Fibroblast of gingiva (primary cell): ENCODE data around the gene ULK3.

Experiments used
- DNase-seq: peaks from one replicate; pipeline ENCODE4 v3.0.0-alpha.2; 2011; ENCODE audit warnings: low read depth

The ULK3 gene

DNA sequence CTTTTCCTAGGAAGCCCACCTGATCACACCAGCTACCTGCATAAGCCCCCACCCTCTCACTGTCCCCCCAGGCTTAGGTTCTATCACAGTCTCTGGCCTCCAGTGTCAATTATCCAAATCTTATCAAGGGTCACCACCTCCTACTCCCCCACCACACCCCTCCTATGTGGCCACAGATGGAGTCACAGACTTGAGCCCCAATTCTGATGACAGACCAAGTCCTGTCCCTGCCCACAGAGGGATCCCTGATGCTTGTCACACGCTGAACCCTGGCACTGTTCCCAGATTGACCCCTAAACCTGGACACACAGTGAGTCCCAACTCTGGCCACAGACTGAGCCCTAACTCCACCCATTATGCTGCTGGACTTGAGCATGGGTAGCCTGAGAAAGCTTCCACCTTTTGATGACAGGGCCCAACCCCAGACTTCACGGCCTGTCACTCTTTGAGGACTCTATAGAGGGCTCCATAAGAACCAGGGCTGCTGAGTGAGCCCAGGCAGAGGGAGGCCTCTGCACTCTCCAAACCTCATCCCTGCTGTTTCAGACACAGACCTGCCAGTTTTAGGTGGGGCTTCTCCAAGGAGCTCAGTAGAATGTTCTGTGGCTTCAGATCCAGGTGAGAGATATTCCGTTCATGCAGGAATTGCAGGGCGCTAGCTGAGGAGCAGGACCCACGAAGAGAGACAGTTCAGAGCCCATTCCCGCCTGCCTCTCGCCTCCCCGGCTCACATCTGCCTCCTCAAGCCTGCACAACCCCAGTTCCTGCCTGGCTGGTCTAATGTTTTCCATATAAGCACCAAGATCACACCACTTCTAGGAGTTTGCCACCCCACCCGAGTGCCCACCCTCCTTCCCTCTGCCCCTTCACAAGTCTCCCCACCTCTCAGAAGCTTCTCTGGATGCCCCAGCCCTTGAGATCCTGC, 1.8 kb downstream of the ULK3 start:
- DNase-seq, result no peak

DNA sequence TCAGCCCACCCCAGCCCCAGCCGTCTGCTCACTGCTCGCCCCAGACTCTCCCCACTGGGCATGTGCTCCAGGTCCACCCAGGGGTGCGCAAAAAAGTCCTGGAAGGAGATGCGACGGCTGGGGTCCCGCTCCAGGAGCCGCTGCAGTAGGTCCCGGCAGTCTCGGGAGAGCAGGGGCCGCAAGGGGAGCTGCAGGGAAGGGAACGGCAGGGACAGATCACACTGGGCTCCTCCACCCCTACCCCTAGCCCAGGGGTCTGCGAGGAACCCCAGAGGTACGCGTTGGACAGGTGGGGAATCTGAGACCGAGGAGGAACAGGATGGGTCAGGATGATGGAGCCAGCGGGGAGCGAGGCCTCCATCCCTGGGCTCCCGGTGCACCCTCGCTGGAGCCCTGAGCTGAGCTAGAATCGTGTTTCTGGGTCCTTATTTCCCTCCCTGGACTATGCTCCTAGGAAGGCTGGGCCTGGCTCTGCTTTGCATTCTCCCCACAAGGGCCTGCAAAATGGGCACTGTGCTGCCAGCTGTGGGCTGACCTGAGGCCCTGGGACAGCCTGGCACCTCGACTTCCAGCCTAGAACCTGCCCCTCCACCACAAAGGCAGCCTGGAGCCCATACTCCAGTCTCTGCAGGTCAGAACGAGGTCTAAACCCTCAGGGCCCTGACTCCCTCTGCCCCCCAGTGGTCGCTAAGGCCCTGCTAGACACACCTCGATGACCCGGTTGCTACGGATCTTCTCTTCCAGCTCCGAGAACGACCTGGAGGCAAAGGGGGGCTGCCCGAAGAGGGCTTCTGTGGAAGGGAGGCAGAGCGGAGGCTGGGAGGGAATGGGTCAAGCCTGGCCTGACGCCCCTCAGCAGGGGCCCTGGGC, 3.2 kb downstream of the ULK3 start:
- no peak for DNase-seq

DNA sequence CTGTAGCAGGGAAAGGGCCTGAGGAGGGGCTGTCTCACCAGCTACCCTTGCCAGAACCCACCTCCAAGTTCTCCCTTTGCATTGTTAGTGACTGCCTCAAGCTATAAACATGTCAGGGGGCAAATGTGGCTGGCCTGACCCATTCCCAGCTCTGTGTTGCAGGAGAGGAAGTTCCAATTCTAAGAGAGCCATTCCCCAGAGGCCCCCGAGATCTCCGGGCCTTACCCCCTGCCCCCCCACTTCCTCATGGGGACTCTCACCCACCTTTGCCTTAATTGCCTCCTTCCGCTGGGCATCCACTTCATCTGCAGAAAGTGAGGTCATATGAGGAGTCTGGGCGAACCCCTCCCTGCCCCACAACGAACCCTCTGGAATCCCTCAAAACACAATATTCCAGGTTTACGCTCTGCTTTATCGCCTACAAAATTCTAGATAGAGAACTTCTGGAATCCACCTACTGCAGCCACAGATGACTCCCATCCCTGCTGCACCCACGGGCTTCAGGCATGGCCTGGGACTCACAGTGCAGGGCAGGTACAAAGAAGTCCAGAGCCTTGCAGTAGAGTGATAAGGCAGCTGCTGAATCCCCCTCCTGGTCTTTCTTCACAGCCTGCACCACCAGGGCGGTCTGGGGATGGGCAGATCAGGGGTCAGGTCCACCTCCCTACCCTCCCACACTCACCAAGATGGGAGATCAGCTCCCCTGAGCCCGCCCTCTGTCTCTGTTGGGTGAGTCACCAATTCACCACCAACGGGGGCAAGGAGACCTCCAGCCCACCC, 4.0 kb downstream of the ULK3 start:
- DNase-seq, result no peak

DNA sequence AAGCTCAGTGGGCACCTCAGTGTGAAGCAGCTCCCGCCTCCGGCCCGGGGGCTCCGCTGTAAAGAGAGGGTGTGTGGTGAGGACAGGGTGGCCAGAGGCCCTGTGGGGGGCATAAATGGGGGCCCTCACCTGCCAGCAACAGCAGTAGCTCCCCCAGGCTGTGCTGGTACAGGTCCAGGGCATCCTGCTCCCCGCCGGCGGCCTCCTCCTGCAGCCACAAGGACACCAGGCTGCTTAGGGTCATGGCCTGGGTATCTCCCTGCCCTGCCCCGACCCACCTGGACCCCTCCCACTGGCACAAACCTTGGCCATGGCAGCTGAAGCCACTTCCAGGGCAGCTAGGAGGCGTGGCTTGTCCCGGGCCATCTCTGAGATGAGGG, 4.8 kb downstream of the ULK3 start:
- no peak for DNase-seq

DNA sequence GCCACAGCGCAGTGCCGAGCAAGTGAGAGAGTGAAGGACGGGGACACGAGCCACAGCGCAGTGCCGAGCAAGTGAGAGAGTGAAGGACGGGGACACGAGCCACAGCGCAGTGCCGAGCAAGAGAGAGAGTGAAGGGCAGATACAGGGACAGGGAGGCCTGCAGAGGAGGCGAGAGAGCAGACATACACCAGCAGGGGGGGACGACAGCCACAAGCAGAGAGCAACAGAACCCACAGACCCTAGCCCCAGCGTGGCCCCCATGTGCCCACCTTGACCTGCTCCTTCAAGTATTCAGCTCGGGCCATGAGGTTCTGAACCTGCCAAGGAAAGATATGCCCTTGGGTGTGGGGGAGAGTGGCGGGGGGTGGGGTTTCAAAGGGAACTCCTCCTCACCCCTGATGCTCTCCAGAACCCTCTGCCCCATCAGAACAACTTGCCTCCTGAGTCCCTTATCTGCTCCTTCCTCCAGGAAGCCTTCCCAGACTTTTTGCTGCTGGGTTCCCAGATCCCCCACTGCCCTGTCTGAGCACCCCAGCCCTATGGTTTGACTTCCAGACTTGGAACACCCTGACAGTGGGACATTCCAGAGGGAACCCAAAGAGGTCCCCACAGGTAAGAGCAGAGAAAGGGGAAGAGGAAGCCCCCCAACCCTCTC, 5.3 kb downstream of the ULK3 start:
- no peak for DNase-seq

DNA sequence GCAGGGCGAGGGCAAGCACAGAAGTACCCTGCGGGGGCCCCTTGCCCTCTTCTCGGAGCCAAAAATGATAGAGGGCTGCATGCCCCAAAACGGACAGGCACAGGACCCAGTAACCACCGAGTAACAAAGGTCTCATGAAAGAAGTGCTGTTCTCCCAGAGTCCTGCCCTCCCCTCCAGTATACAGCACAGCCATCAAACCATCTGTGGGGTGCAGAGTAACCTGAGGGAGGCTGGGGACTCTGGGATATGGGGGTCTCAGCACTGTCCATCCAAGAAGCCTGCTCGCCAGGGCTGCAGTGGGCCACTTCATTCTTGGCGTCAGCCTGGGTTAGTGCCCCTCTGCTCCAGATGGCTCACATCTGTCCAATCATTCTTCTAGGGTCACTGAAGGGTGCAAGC, 6.1 kb downstream of the ULK3 start:
- no peak for DNase-seq

DNA sequence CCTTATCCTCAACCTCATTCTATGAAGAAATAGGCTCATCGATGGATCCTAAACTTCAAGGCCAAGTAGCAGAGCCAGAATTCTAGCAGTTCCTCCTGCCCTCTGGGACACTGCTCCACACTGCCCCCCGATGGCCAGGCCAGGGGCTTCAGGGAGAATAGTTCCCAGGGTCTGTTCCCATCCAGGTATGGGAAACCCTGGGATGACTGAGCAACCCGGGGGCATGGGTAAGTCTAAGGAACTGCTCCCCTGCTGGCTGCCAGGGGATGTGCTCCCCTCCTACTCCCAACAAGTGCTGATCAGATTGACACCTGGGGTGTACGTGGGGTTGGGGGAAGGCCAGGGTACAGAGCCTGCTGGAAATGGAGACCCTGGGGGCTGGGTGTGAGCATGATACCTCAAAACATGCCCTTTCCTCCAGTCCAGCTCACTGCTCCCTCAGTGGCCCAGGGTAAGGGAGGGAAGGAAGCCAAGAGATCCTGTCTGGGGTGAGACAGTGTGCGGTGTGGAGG, 7.6 kb downstream of the ULK3 start:
- peak; percentile 26 for DNase-seq

DNA sequence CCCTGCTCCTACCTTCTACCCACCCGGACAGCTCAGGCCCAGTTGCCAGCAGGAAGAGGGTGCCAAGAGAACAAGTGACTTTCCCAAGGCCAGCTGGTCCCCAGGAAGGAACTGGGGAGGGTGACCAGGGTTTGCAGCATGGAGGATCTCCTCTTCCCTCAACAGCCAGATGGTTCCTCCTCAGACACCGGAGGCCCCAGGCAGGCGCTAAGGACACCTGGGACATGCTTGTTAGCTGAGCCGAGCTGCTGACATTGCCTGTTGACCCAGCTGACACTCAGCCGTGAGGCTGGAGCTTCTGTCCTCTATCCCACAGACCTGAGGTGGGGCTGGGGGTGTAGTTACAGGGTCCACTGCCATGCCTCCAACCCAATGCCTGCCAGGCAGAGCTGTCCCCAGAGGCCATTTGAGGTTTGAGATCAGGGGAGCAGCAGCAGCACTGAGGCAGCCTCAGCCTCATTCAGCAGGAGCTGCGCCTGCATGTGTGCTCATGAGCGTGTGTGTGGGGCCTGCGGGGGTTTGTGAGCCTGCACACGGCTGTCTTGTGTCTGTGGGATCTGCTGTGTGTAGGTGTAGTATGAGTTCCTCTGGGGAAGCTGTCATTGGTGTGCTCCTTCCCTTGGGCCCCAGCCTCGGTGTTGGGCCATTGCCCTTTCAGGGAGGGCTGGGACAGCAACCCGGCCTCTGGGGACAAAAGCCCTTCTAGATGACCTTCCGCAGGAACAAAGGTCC, 9.4 kb downstream of the ULK3 start:
- DNase-seq, result no peak

DNA sequence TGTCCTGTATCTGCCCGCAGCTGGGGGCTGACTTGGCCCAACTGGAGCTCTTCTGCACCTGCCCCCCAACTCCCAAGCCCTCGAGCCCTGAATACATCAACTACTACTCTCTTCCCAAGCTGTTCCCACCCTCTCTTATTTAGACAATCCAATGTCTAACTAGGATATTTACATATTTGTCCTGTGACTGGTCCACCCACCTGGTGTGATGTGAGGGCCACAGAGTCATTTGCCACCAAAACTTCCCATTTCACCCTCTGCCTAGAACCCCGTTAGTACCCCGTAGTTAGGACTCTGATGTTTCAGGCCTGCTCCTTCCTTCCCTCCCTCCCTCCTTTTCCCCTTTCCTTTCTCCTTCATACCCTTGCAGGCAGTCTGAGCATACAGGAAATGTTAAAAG, 10.1 kb downstream of the ULK3 start:
- DNase-seq, result no peak

DNA sequence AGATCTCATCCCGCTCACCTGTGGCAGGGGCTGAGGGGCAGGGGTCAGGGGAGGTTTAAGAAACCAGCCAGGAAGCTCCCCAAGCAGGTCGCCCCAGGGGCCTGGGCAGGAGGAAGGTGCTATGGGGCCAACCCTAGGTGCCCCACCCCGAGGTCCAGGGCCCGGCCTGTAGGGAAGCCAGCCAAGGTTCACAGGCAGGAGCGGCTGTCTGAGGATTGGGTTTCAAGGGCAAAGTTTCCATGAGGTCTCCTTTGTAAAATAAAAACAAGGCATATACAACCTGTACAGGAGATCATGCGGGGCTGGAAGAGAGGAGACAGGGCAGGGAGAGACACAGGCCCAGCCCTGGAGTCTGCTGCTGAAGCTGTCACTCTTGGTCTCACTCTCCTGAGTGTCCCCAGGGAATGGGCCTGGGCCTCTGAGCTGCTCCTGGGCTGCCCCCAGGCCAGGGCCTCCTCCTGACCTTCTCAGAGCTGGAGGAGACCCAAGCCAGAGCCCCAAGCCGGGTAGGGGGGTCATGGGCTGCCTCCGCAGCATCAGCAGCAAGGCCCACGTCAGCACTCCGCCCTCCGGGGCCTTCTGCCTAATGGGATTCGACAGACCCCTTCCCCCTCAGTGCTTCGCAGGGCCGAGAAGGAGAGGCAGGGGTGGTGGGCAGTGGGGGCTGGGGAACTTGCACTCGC, 11.0 kb downstream of the ULK3 start:
- no peak for DNase-seq

DNA sequence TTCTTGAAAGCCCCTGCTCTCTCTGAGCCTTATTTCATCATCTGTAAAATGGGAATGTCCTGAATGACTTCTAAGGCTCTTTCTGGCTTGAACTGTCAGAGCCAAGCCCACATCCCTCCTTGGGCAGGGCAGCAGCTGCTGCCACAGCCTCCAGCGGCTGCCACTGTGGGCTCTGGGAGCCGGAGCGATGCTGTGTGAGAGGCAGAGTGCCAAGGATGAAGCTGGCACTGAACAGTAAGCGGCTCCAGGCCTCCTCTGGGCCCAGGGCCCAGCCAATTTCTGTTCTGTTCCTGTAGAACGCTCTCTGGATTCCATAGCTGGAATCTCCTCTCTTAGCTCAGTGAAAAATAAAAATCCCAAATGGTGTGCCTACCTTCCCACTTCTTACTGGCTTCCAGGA, 12.1 kb downstream of the ULK3 start:
- DNase-seq, result peak; percentile 34

DNA sequence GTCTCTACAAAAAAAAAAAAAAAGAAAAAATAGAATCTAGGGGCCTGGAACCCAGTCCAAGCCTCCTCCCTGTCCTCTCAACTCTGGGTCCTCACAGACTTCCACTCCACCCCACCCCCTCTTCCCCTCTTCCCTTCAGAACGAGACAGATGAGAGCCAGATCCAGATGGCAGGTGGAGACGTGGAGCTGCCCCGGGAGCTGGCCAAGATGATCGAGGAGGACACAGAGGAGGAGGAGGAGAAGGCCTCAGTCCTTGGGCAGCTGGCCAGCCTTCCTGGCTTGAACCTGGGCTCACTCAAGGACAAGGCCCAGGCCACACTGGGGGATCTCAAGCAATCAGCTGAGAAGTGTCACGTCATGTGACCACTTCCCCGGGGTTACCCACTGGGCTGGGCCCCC, 13.0 kb downstream of the ULK3 start:
- no peak for DNase-seq

DNA sequence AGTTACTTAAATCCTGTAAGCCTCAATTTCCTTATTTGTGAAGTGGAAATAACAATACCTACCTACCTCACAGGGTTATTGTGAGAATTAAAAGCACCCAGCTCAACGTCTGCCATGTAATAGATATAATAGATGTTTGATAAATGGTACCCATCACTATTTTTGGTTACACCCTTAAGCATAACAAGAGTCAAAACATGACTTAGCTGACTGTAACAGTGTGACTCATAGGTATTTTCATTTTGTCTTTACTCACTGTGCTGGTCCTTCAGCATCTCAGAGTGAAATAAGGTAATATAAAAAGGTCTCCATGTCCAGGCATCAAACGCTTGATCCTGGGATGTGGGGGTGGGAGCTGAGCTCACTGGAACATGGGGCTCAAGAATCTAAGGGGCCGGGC, 13.5 kb downstream of the ULK3 start:
- no peak for DNase-seq

DNA sequence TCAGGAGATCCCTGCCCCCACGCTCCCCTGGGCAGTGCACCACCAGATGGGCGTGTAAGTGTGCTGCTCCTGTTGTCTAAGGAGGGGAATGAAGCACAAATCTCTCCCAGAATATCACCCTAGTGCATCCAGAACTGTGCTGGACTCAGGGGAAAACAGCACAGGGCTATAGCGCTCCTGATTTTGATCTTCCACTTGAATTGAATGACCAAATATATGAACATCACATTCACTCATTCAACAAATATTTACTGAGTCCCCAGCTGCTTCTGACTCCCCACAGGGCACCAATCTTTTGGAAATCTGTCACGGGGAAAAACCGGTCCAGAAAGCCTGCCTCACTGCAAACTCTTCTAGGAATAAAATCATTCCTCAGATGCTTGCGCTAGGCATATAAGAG, 14.1 kb downstream of the ULK3 start:
- no peak for DNase-seq

DNA sequence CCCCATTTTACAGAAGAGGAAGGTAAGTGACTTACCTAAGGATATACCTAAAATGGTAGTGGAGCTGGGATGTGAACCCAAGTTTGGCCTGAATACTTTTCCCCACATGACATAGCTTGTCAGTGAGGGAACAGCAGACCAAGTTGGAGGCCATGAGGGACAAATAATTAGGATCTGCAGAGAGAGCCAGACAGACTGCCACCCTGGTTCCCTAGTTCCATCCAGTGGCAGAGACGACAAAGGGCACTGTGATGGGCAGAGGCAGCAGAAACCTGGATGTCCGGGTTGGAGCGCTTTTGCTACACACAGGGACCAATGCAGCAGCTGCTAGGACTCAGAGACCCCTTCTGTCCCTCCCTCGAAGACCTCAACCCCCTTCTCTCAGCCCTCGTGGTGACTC, 15.3 kb downstream of the ULK3 start:
- no peak for DNase-seq

DNA sequence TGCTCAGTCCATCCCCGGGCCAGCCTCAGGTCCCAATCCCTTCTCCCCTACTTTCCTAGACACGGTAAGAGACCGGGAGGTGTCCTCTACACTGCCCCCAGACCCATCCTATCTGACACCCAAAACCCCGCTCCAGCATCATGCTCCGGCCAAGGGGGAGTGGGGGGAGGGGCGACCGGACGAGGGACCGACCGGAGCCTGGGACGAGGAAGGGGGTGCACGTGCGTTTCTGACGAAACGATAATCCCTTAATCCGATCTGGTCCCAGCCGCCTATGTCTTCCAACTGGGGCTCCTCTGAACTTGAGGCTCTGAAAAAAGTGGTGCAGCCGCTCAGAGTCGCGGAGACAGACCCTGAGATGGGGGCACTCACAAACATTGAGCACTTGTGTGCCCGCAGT, 16.0 kb downstream of the ULK3 start:
- DNase-seq, result no peak

DNA sequence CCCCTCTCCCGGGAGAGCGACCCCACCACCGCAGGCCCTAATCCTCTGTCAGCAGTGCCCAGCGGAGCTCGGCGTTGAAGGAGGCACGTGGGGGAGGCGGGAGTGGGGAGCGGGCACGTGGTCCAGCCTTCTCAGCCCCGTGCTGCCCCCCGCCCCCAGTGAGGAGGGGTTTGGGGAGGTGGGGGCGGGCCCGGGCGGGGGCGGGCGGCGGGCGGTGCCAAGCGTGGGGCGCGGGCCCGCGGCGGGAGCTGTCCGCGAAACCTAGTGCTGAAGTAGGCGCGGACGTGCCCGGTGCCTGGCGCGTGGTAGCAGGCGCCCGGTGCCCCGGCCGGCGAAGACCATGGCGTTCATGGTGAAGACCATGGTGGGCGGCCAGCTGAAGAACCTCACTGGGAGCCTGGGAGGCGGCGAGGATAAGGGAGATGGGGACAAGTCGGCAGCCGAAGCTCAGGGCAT, 16.6 kb downstream of the ULK3 start, which contains the start of gene CPLX3:
Gene CPLX3 (plus strand): TSS at position 264 of the 456 bp plus-strand sequence. CDS start 77 bp downstream, at position 341.
- no peak for DNase-seq

DNA sequence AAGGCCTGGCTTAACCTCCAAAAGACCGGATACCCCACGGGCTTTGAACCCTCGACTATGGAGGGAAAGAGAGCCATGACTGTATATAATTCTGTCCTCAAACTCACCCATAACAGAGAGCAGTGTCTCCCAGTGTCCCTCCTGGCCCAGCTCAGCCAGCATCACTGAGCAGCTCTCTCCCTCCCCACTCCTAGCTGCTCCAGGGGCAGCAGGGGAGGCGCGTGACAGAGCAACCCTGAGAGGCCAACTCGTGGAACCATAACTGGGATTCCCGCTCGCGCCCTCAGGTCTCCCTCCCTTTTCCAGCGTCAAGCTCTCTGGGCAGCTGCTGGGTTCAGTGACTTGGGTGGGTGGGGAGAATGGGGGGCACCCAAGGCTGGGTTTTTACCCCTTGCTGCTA, 17.1 kb downstream of the ULK3 start:
- DNase-seq, result no peak

DNA sequence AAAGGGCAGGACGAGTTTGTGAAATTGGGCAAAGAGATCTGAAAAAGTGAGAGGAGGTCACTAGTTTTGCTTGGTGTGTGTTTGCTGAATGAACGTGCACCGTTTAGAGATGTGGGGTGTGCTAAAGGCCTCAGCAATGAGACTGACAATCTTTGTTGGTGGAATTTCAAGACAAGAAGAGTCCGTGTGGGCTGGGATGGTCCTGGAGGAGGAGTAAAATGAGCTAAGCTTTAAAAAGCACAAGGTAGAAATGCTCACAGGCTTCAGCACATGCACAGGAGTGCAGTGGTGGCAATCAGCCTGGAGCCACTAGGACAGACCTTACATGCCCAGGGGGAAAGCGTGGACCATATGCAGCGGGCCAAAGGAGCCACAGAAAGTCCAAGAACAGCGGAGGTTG, 18.0 kb downstream of the ULK3 start:
- DNase-seq, result no peak

DNA sequence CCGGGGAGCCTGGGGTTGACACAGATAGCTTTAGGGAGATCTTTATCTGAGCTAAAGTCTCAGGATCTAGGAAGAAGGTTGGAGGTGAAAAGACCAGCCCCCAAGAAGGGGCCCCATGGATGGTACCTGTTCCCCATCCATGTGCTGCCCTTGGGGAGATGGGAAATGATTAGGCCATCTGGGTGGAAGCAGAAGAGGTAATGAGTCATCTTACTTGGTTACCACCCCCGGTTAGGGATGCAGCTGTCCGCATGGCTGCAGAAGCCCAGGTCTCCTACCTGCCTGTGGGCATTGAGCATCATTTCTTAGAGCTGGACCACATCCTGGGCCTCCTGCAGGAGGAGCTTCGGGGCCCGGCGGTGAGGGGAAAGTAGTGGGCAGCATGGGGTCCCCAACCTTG, 19.6 kb downstream of the ULK3 start:
- no peak for DNase-seq
